ENCODE measurements around the gene LRGUK.

Gene LRGUK

DNA sequence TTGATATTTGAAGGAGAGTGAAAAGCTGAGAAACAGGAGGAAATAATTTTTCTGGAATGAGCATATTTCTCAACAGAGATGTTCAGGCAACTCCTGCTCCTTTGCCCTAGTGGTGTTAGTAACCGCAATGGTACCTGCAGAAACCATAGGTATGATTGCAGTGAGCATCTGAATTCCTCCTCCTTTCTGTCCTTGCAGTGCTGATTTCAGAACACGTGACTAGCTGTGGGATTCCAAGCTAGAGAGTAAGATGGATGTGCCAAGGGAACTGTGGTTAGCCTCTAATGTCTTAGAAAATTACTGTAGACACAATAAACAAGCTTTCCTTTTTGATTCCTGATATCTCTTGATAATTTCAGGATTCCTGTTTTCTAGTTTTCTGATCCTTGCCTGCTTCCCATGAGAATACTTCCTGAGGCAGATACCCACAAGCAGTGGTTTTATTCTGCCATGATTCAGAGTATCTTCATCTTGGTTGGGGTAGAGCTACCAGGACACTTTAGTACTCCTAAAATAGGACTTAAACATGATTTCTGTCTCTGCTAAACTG is 27.5 kb downstream of the LRGUK start:
- no peak overlapping the region for H3K27ac ChIP-seq
- H3K9ac ChIP-seq, result no peak overlapping the region
- H3K4me3 ChIP-seq, result no peak overlapping the region
- H3K36me3 ChIP-seq, result no peaks in the 10 kb centered on the region
- no peaks in the 10 kb centered on the region for H3K27me3 ChIP-seq
- TF ChIP-seq Cebpa-rat (IDR thresholded peaks at IDR 0.05), result no peak
- H3K9me3 ChIP-seq, result no peaks in the 10 kb centered on the region
- no peak overlapping the region for H3K4me2 ChIP-seq
- H3K4me1 ChIP-seq, result 0 out of 2 replicates have a peak, but pooled peaks cover 4% of the 10 kb centered on the region
- no peaks in the 10 kb centered on the region for H4K20me1 ChIP-seq

DNA sequence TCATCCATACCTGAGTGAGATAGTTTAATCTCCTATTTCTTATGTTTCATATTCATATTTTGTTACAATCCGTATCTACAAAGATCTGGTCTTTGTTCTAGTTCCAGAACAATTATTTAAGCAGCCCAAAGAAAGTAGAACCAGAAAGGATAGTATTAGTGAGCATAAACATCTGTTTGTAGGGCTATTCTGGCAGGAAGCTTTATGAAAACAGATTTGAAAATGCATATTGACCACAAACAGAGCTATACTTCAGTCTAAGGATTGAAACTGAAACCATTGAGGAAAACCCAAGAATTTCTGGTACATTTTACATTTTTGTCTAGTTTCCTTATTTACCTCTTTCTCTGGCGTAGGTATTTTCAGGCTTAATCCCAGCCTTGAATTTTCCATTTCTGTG is 28.1 kb downstream of the LRGUK start:
- no peaks in the 10 kb centered on the region for H3K27me3 ChIP-seq
- no peaks in the 10 kb centered on the region for H4K20me1 ChIP-seq
- no peak for TF ChIP-seq Cebpa-rat (IDR thresholded peaks at IDR 0.05)
- no peak overlapping the region for H3K4me3 ChIP-seq
- H3K27ac ChIP-seq, result no peak overlapping the region
- H3K36me3 ChIP-seq, result no peaks in the 10 kb centered on the region
- no peaks in the 10 kb centered on the region for H3K9me3 ChIP-seq
- H3K4me1 ChIP-seq, result 0 out of 2 replicates have a peak, but pooled peaks cover 4% of the 10 kb centered on the region
- no peak overlapping the region for H3K4me2 ChIP-seq
- H3K9ac ChIP-seq, result no peak overlapping the region

DNA sequence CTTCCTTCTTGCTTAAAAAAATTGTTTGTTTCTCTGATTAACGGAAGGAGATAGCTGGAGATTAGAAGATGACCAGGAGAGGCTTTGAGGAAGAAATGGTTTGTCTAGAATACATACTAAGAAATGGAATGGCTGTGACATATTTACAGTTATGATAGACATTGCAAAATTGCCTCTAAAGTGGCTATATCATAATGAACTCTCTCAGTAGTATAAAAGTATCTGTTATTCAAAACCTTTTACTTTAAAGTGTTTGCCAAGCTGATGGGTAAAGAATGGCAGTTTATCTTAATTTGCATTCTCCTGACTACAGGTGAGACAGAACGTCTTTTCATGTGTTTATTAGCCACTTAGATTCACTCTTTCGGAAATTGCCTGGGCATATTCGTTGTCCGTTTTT is 28.7 kb downstream of the LRGUK start:
- Histone ChIP-seq H3K4me3 (no peak overlapping the region), H3K27me3 (no peaks in the 10 kb centered on the region), H3K4me1 (0 out of 2 replicates have a peak, but pooled peaks cover 4% of the 10 kb centered on the region), H3K9ac (no peak overlapping the region), H4K20me1 (no peaks in the 10 kb centered on the region), H3K4me2 (no peak overlapping the region), H3K36me3 (no peaks in the 10 kb centered on the region), H3K9me3 (no peaks in the 10 kb centered on the region), H3K27ac (no peak overlapping the region)
- TF ChIP-seq Cebpa-rat (IDR thresholded peaks at IDR 0.05), result no peak

DNA sequence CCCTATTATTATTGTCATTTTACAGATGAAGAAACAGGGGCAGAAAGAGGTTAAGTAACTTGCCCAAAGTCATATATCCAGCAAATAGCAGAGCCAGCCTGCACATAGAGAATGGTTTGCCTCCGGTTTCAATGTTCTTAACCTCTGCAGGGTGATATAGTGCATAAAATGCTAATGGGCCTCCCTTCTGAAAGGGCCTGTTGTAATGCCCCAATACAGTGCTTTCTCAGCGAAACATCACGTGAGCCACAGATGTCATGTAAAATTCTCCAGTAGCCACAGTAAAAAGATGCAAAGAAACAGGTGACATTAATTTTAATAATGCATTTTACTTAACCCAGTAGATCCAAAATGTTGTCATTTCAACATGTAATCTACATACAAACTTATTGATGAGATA is 38.1 kb downstream of the LRGUK start:
- H4K20me1 ChIP-seq, result no peaks in the 10 kb centered on the region
- no peak for TF ChIP-seq Cebpa-rat (IDR thresholded peaks at IDR 0.05)
- H3K4me1 ChIP-seq, result no peaks in the 10 kb centered on the region
- no peak overlapping the region for H3K4me3 ChIP-seq
- no peak overlapping the region for H3K4me2 ChIP-seq
- no peaks in the 10 kb centered on the region for H3K9me3 ChIP-seq
- H3K27me3 ChIP-seq, result no peaks in the 10 kb centered on the region
- H3K36me3 ChIP-seq, result no peaks in the 10 kb centered on the region
- H3K27ac ChIP-seq, result no peak overlapping the region
- H3K9ac ChIP-seq, result no peak overlapping the region

DNA sequence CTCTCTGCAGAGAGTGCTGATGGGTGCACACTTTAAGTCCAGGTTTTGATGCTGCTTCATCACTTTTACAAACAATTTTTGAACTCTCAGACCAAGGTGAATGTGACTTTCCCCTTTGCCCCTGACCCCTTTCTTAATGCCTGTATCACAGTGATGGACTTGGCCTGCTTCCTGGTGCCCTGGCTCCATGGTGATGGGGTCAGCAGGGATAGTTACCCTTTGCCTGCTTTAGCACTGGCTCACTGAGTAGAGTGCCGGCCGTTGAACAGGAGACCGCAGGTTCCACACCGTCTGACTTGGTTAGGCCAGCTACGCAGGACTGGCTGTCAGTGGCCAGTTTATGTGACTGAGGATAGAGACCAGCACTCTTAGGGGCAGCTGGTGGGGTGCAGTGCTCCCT is 40.1 kb downstream of the LRGUK start:
- Histone ChIP-seq H3K4me2 (no peak overlapping the region), H3K4me1 (no peaks in the 10 kb centered on the region), H3K27ac (no peak overlapping the region), H3K36me3 (no peaks in the 10 kb centered on the region), H4K20me1 (no peaks in the 10 kb centered on the region), H3K9me3 (no peaks in the 10 kb centered on the region), H3K4me3 (no peak overlapping the region), H3K9ac (no peak overlapping the region), H3K27me3 (no peaks in the 10 kb centered on the region)
- no peak for TF ChIP-seq Cebpa-rat (IDR thresholded peaks at IDR 0.05)

DNA sequence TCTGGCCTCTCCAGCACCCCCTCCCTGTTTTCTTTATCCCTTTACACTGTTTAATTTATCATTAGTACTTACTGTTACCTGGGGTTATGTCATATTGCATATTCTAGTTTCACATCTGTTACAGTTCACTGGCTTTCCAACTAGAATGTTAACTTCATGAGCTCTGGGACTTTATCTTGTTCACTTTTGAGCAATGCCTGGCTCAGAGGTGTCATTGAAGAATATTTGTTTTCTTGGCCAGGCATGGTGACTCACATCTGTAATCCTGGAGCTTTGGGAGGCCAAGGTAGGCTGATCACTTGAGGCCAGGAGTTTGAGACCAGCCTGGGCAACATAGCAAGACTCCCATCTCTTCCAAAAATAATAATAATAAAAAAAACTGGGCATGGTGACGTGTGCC is 40.7 kb downstream of the LRGUK start:
- TF ChIP-seq Cebpa-rat (IDR thresholded peaks at IDR 0.05), result no peak
- Histone ChIP-seq H3K27me3 (no peaks in the 10 kb centered on the region), H3K4me1 (no peaks in the 10 kb centered on the region)

DNA sequence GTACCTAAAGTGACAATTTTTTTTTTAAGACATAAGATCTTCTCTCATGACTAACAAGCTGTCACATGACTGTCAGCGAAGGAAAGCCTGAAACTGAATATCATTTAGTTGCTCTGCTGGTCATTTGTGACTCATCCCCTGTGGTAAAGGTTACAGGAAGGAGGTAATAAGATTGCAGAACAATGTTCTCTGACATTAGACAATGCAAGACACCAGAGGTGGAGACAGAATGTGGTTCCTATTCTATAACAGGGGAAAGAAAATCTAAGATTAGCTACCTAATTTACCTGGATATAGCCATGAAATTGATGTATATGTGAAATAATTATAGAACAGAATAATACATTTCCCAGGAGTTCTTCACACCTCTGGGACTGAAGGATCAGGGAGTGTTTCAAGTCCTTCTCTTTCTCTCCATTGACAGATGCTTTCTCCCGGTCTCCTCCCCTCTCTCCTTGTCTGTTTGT is 47.7 kb downstream of the LRGUK start:
- Histone ChIP-seq H3K4me1 (no peaks in the 10 kb centered on the region), H3K9me3 (no peaks in the 10 kb centered on the region), H3K27ac (no peak overlapping the region), H4K20me1 (no peaks in the 10 kb centered on the region), H3K27me3 (no peaks in the 10 kb centered on the region), H3K4me3 (no peak overlapping the region), H3K9ac (no peak overlapping the region), H3K4me2 (no peak overlapping the region), H3K36me3 (no peaks in the 10 kb centered on the region)
- TF ChIP-seq Cebpa-rat (IDR thresholded peaks at IDR 0.05), result no peak

More for the DNA sequence above, 40.7 kb downstream of the LRGUK start:
- H3K4me3 ChIP-seq, result no peak overlapping the region
- H3K4me2 ChIP-seq, result no peak overlapping the region
- H3K27ac ChIP-seq, result no peak overlapping the region
- H3K9me3 ChIP-seq, result no peaks in the 10 kb centered on the region
- no peak overlapping the region for H3K9ac ChIP-seq
- H4K20me1 ChIP-seq, result no peaks in the 10 kb centered on the region
- no peaks in the 10 kb centered on the region for H3K36me3 ChIP-seq

DNA sequence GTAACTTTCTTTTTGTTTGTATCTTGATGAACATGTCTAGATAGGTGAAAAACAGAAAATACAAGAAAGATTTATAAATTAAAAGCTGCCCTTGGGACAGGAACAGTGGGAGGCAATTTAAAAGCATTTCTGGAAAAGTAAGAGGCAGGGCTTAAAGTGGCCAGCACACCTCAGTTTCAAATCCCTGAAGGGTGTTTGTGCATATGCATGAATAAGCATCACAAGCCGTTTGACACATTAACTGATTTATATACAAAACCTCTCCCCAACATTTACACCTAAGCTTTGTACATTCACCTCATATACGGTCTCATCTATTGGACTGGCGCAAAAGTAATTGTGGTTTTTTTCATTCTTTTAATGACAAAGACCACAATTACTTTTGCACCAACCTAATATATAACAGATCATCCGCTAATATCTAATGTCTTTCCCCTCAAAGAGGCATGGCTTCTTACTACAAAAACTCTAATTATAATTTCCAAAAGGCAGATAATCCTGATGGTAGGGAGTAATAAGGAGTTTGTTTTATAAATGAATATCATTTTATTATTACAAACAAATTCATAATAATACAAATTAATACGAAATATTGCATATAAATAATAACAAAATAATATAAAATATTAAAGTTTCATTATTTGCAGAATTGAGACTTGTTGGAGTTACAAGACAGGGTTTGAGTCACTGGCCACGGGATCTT is 48.3 kb downstream of the LRGUK start:
- Histone ChIP-seq H3K27ac (no peak overlapping the region), H4K20me1 (no peaks in the 10 kb centered on the region), H3K9me3 (no peaks in the 10 kb centered on the region), H3K36me3 (no peaks in the 10 kb centered on the region), H3K4me2 (no peak overlapping the region), H3K27me3 (no peaks in the 10 kb centered on the region), H3K4me1 (no peaks in the 10 kb centered on the region), H3K4me3 (no peak overlapping the region), H3K9ac (no peak overlapping the region)
- no peak for TF ChIP-seq Cebpa-rat (IDR thresholded peaks at IDR 0.05)

DNA sequence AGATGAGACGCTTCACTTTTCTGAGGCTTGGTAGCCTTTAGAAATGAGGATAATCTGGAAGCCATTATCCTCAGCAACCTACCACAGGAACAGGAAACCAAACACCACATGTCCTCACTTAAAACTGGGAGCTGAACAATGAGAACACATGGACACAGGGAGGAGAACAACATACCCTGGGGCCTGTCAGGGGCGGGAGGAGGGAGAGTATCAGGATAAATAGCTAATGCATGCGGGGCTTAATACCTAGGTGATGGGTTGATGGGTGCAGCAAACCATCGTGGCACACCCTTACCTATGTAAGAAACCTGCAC is 48.9 kb downstream of the LRGUK start:
- no peaks in the 10 kb centered on the region for H3K36me3 ChIP-seq
- no peaks in the 10 kb centered on the region for H3K27me3 ChIP-seq

DNA sequence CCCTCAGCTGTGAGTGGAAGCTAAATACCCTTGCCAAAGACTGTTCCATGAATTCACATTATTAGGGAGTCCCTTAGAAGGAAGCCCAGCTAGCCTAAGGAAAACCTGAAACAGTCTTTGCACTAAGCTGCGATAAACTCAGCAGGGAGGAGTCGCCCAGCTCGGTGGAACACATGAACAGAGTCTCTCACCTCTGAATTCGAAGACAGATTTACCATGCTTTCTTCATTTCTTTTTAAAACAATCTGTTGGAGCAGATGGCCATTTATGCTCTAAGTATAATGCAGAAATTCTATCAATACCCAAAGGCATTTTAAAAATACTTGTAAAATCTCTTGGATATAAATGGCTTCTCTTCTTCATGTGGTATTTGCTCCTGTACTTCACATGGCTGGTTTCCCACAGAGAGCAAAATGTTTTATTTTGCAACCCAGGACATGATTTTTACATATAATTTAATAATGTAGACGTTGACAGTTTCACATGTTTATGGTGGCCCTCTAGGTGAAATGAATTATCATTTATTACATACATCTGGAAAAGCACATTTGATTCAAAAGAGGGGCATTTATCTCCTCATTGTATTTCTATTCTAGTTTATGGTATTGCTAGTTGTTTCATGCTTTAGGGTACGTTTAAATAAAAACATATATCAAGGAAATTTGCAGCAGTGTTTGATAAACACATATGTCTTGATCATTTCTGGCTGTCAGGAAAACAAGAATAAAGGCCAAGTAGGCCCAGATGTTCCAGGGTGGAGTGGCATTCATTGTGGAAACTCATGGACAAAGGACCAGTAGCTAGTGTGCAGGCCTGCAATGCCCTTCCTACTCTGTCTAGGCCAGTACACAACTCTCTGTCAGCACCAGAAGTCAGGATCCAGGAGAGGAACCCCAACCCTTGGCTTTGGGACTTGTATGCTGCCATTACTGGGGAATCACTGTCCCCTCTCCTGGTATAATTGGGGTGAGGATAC is 52.2 kb downstream of the LRGUK start:
- TF ChIP-seq Cebpa-rat (IDR thresholded peaks at IDR 0.05), result no peak
- Histone ChIP-seq H4K20me1 (no peaks in the 10 kb centered on the region), H3K4me2 (no peak overlapping the region), H3K4me1 (no peaks in the 10 kb centered on the region), H3K27ac (no peak overlapping the region), H3K4me3 (no peak overlapping the region), H3K9ac (no peak overlapping the region), H3K9me3 (no peaks in the 10 kb centered on the region), H3K27me3 (no peaks in the 10 kb centered on the region), H3K36me3 (no peaks in the 10 kb centered on the region)

More for the DNA sequence above, 48.9 kb downstream of the LRGUK start:
- H3K27ac ChIP-seq, result no peak overlapping the region
- H3K9ac ChIP-seq, result no peak overlapping the region
- H3K4me2 ChIP-seq, result no peak overlapping the region
- H3K9me3 ChIP-seq, result no peaks in the 10 kb centered on the region
- no peaks in the 10 kb centered on the region for H3K4me1 ChIP-seq
- no peak for TF ChIP-seq Cebpa-rat (IDR thresholded peaks at IDR 0.05)
- H3K4me3 ChIP-seq, result no peak overlapping the region
- no peaks in the 10 kb centered on the region for H4K20me1 ChIP-seq
